ENCODE measurements around the gene WNT7B.

The WNT7B gene

DNA sequence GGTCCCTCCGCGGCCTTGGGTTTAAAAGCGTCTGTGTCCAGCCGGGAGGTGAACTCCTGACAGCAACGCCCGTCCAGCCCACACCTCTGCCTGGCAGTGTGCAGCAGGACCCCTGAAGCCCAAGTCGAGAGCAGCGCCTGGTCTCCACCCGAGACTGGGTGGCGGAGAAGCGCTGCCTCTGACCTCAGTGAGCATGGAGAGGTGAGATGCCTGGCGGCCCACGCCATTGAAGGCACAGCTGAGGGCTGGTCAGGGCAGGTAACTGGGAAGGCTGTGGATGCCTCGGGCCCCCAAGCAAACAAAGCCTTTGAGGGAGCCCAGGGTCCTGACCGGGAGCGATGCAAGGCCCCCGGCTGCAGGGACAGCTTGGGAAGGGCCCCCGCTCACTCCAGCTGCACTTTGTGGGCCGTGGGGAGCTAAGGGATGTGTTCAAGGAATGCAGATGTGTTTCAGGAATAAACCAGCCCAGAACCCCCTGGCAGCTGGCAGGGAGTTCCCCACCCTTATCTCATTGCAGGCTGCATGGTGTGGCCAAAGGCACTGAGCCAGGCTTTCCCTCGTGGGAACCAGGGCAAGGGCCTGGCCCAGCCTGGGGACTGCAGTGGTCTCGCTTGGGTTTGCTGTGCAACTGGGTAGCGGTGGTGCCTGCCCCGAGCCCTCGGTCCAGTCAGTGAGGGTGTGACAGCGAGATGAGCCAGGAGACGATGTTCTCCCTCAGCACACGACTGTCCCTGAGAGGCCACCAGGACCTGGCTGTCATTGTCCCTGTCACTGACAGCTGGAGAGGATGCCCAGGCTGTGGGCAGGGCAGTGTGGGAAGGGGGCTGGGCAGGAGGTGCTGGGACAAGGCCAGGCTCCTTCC is 92.5 kb downstream of the WNT7B start:
- H3K9me3 ChIP-seq (ENCODE audit: control insufficient read depth, insufficient read depth, low read length): no peaks in the 10 kb centered on the region
- no peaks in the 10 kb centered on the region for H3K9me2 ChIP-seq (replicated peaks; ENCODE audit: control insufficient read depth, low read length)
- H3K4me2 ChIP-seq (ENCODE audit: low read length): no peak overlapping the region
- H4K20me1 ChIP-seq (ENCODE audit: control insufficient read depth, insufficient read depth, low read depth, low read length): no peaks in the 10 kb centered on the region
- no peaks in the 10 kb centered on the region for H3K79me2 ChIP-seq (ENCODE audit: control insufficient read depth, low read length)
- no peak overlapping the region for H3K27ac ChIP-seq (ENCODE audit: low read depth, low read length)
- H3F3A ChIP-seq (ENCODE audit: control insufficient read depth, insufficient read depth): no peaks in the 10 kb centered on the region
- TF ChIP-seq EZH2phosphoT487 (IDR thresholded peaks at IDR 0.05; ENCODE audit: borderline replicate concordance, low read length): no peak
- TF ChIP-seq, protein P1, sequence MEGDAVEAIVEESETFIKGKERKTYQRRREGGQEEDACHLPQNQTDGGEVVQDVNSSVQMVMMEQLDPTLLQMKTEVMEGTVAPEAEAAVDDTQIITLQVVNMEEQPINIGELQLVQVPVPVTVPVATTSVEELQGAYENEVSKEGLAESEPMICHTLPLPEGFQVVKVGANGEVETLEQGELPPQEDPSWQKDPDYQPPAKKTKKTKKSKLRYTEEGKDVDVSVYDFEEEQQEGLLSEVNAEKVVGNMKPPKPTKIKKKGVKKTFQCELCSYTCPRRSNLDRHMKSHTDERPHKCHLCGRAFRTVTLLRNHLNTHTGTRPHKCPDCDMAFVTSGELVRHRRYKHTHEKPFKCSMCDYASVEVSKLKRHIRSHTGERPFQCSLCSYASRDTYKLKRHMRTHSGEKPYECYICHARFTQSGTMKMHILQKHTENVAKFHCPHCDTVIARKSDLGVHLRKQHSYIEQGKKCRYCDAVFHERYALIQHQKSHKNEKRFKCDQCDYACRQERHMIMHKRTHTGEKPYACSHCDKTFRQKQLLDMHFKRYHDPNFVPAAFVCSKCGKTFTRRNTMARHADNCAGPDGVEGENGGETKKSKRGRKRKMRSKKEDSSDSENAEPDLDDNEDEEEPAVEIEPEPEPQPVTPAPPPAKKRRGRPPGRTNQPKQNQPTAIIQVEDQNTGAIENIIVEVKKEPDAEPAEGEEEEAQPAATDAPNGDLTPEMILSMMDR (IDR thresholded peaks at IDR 0.05; ENCODE audit: low read depth, low read length, poor library complexity, severe bottlenecking): no peak
- H3K4me1 ChIP-seq (ENCODE audit: control insufficient read depth, low read length): no peaks in the 10 kb centered on the region
- no peaks in the 10 kb centered on the region for H3K36me3 ChIP-seq (ENCODE audit: control insufficient read depth, low read length)
- no peak overlapping the region for H3K4me3 ChIP-seq (ENCODE audit: low read length)
- no peaks in the 10 kb centered on the region for H3K27me3 ChIP-seq (ENCODE audit: control insufficient read depth, low read length)

- no peaks in the 10 kb centered on the region for H3K79me2 ChIP-seq (ENCODE audit: control insufficient read depth, low read length)
- H3K36me3 ChIP-seq (ENCODE audit: control insufficient read depth, low read length): no peaks in the 10 kb centered on the region
- H3K9me3 ChIP-seq (ENCODE audit: control insufficient read depth, insufficient read depth, low read length): no peaks in the 10 kb centered on the region
- no peak overlapping the region for H3K27ac ChIP-seq (ENCODE audit: low read depth, low read length)
- no peaks in the 10 kb centered on the region for H3K27me3 ChIP-seq (ENCODE audit: control insufficient read depth, low read length)
- H4K20me1 ChIP-seq (ENCODE audit: control insufficient read depth, insufficient read depth, low read depth, low read length): no peaks in the 10 kb centered on the region
- TF ChIP-seq, protein P1 (IDR thresholded peaks at IDR 0.05; ENCODE audit: low read depth, low read length, poor library complexity, severe bottlenecking): no peak
- no peaks in the 10 kb centered on the region for H3K9me2 ChIP-seq (replicated peaks; ENCODE audit: control insufficient read depth, low read length)
- H3K4me1 ChIP-seq (ENCODE audit: control insufficient read depth, low read length): no peaks in the 10 kb centered on the region
- no peak overlapping the region for H3K4me2 ChIP-seq (ENCODE audit: low read length)
- no peaks in the 10 kb centered on the region for H3F3A ChIP-seq (ENCODE audit: control insufficient read depth, insufficient read depth)
- no peak overlapping the region for H3K4me3 ChIP-seq (ENCODE audit: low read length)
Observed at GRCh38 chr22:45883811-45884170, 93.2 kb downstream of the WNT7B start.

DNA sequence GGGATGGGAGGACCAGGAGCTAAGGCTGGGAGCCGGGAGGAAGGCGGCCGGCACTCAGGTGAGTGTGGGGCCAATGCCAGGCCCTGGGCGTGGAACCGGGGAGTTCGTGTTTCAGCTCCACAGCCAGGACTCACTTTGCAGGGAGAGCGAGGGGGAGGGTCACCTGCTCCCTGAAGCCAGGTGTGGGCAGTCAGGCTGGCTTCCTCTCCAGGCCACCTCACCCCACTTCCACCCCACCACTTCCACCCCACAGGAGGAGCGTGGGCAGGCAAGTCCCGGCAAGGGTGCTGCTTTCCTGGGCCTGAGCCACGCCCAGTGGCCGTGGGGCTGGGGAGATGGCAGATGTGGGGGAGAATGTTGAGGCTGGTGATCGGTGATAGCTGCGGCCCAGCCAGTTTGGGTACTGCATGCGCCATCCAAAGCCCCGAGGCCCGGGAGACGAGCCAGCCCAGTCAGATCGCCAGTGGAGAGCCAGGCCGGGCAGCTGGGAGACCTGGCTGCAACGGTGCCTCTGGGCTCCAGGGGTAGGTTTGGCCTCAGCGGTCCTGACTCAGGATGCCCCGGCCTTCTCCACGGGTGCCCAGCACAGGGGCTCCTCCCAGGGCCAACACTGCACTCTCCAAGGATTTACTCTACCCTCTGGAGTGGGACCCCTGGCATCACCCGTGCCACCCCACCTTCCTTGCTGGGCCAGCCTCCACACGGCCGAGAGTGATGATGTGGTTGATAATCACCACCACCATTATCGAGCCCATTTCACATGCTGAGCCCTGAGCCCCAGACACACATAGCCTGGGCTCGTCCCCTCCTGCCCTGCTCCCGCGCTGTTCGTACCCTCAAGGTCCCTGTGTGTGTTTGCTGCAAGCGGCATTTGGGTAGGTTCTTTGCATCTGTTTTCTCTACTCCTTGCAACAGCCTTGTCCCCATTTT is 93.8 kb downstream of the WNT7B start:
- Histone ChIP-seq H3K27me3 (ENCODE audit: control insufficient read depth, low read length) (no peaks in the 10 kb centered on the region), H3K4me1 (ENCODE audit: control insufficient read depth, low read length) (no peaks in the 10 kb centered on the region), H3K9me3 (ENCODE audit: control insufficient read depth, insufficient read depth, low read length) (no peaks in the 10 kb centered on the region), H3K27ac (ENCODE audit: low read depth, low read length) (no peak overlapping the region), H3K9me2 (replicated peaks; ENCODE audit: control insufficient read depth, low read length) (no peaks in the 10 kb centered on the region), H4K20me1 (ENCODE audit: control insufficient read depth, insufficient read depth, low read depth, low read length) (no peaks in the 10 kb centered on the region), H3K4me3 (ENCODE audit: low read length) (no peak overlapping the region), H3K36me3 (ENCODE audit: control insufficient read depth, low read length) (no peaks in the 10 kb centered on the region), H3K79me2 (ENCODE audit: control insufficient read depth, low read length) (no peaks in the 10 kb centered on the region), H3K4me2 (ENCODE audit: low read length) (no peak overlapping the region), H3F3A (ENCODE audit: control insufficient read depth, insufficient read depth) (no peaks in the 10 kb centered on the region)
- TF ChIP-seq EZH2phosphoT487 (IDR thresholded peaks at IDR 0.05; ENCODE audit: borderline replicate concordance, low read length): no peak

GRCh38 chr22:45881524-45881875 is 95.5 kb downstream of the WNT7B start:
- no peaks in the 10 kb centered on the region for H3K4me1 ChIP-seq (ENCODE audit: control insufficient read depth, low read length)
- no peak overlapping the region for H3K4me2 ChIP-seq (ENCODE audit: low read length)
- no peaks in the 10 kb centered on the region for H3K9me3 ChIP-seq (ENCODE audit: control insufficient read depth, insufficient read depth, low read length)
- no peak overlapping the region for H3K27ac ChIP-seq (ENCODE audit: low read depth, low read length)
- no peaks in the 10 kb centered on the region for H3K9me2 ChIP-seq (replicated peaks; ENCODE audit: control insufficient read depth, low read length)
- H3K36me3 ChIP-seq (ENCODE audit: control insufficient read depth, low read length): no peaks in the 10 kb centered on the region
- no peaks in the 10 kb centered on the region for H3K27me3 ChIP-seq (ENCODE audit: control insufficient read depth, low read length)
- TF ChIP-seq, protein P1 (IDR thresholded peaks at IDR 0.05; ENCODE audit: low read depth, low read length, poor library complexity, severe bottlenecking): no peak
- no peak for TF ChIP-seq EZH2phosphoT487 (IDR thresholded peaks at IDR 0.05; ENCODE audit: borderline replicate concordance, low read length)
- no peak overlapping the region for H3K4me3 ChIP-seq (ENCODE audit: low read length)
- no peaks in the 10 kb centered on the region for H3K79me2 ChIP-seq (ENCODE audit: control insufficient read depth, low read length)
- H4K20me1 ChIP-seq (ENCODE audit: control insufficient read depth, insufficient read depth, low read depth, low read length): no peaks in the 10 kb centered on the region
- H3F3A ChIP-seq (ENCODE audit: control insufficient read depth, insufficient read depth): no peaks in the 10 kb centered on the region
